ENCODE measurements around the gene SAP25.
A peak's percentile ranks its signal among the peaks of the same experiment; 100 is the strongest.
"Not testable (repeated sequence)": the region's sequence is repeated elsewhere in the genome, so short reads cannot be mapped to it uniquely, and the experiment has no call there.

The SAP25 gene

GRCh38 chr7:100570954-100571828, 2.5 kb downstream of the SAP25 start:
- peaks cover 26 to 50% (median 31%) of the 10 kb centered on the region in 11 experiments for H3K27me3 ChIP-seq
- H4K20me1 ChIP-seq = peaks cover 26 to 83% (median 56%) of the 10 kb centered on the region in 11 experiments; a peak in 21 of 22 replicates
- H3K27ac ChIP-seq = no peak overlapping the region
- peak overlapping the region in 1 of 10 experiments; percentile 11; a peak in 1 of 20 replicates for H3K4me3 ChIP-seq
- no peak for TF ChIP-seq Cebpa-rat (IDR thresholded peaks at IDR 0.05)
- H3K4me2 ChIP-seq = peak overlapping the region; percentile 18 to 91 (median 77); a peak in 21 of 22 replicates
- H3K9me3 ChIP-seq (replicated peaks in 1 of 11) = no peaks in the 10 kb centered on the region
- peaks cover 31 to 49% (median 40%) of the 10 kb centered on the region in 11 experiments for H3K36me3 ChIP-seq
- H3K9ac ChIP-seq = peak overlapping the region in 1 of 11 experiments; percentile 4; a peak in 1 of 22 replicates
- peaks cover 40 to 70% (median 57%) of the 10 kb centered on the region in 10 experiments for H3K4me1 ChIP-seq

- peaks cover 26 to 48% (median 31%) of the 10 kb centered on the region in 11 experiments for H3K27me3 ChIP-seq
- H3K4me2 ChIP-seq = peak overlapping the region; percentile 61 to 91 (median 77)
- H3K27ac ChIP-seq = no peak overlapping the region
Measured at GRCh38 chr7:100568896-100569844, 4.5 kb downstream of the SAP25 start.

GRCh38 chr7:100568176-100568895, 5.4 kb downstream of the SAP25 start:
- no peaks in the 10 kb centered on the region for H3K9me3 ChIP-seq (replicated peaks in 1 of 11)
- H3K27ac ChIP-seq = peak overlapping the region in 1 of 11 experiments; percentile 22; a peak in 1 of 22 replicates
- H3K4me2 ChIP-seq = peak overlapping the region; percentile 61 to 91 (median 77); a peak in 21 of 22 replicates

More at GRCh38 chr7:100568896-100569844, 4.5 kb downstream of the SAP25 start:
- Histone ChIP-seq H3K9ac (no peak overlapping the region), H4K20me1 (peaks cover 26 to 63% (median 43%) of the 10 kb centered on the region in 11 experiments; a peak in 20 of 22 replicates), H3K4me1 (peaks cover 40 to 72% (median 58%) of the 10 kb centered on the region in 10 experiments), H3K9me3 (replicated peaks in 1 of 11) (no peaks in the 10 kb centered on the region), H3K36me3 (peaks cover 11 to 31% (median 19%) of the 10 kb centered on the region in 11 experiments), H3K4me3 (no peak overlapping the region)
- no peak for TF ChIP-seq Cebpa-rat (IDR thresholded peaks at IDR 0.05)

GRCh38 chr7:100567751-100568175, 5.9 kb downstream of the SAP25 start:
- Histone ChIP-seq H3K4me2 (peak overlapping the region; percentile 21 to 91 (median 77); a peak in 21 of 22 replicates), H4K20me1 (peaks cover 19 to 49% (median 30%) of the 10 kb centered on the region in 11 experiments; a peak in 20 of 22 replicates), H3K36me3 (peaks cover 0 to 25% (median 14%) of the 10 kb centered on the region in 11 experiments; a peak in 19 of 22 replicates), H3K9me3 (replicated peaks in 1 of 11) (no peaks in the 10 kb centered on the region), H3K4me1 (peaks cover 40 to 64% (median 58%) of the 10 kb centered on the region in 10 experiments), H3K27ac (peak overlapping the region in 3 of 11 experiments; percentile 2 to 34 (median 22); a peak in 2 of 22 replicates), H3K4me3 (no peak overlapping the region), H3K27me3 (peaks cover 26 to 41% (median 31%) of the 10 kb centered on the region in 11 experiments), H3K9ac (peak overlapping the region in 6 of 11 experiments; percentile 1 to 39 (median 28); a peak in 5 of 22 replicates)
- no peak for TF ChIP-seq Cebpa-rat (IDR thresholded peaks at IDR 0.05)

More at GRCh38 chr7:100568176-100568895, 5.4 kb downstream of the SAP25 start:
- peaks cover 3 to 25% (median 14%) of the 10 kb centered on the region in 11 experiments; a peak in 21 of 22 replicates for H3K36me3 ChIP-seq
- peaks cover 40 to 68% (median 60%) of the 10 kb centered on the region in 10 experiments for H3K4me1 ChIP-seq
- 0 out of 22 replicates have a peak overlapping the region, but pooled peaks of 1 of the 11 experiments have one; percentile 1 for H3K9ac ChIP-seq
- no peak for TF ChIP-seq Cebpa-rat (IDR thresholded peaks at IDR 0.05)
- peaks cover 24 to 55% (median 35%) of the 10 kb centered on the region in 11 experiments; a peak in 20 of 22 replicates for H4K20me1 ChIP-seq
- H3K27me3 ChIP-seq = peaks cover 26 to 44% (median 31%) of the 10 kb centered on the region in 11 experiments
- no peak overlapping the region for H3K4me3 ChIP-seq

- H3K36me3 ChIP-seq = peaks cover 0 to 27% (median 15%) of the 10 kb centered on the region in 11 experiments; a peak in 13 of 22 replicates
- H3K27me3 ChIP-seq = peaks cover 26 to 35% (median 30%) of the 10 kb centered on the region in 11 experiments
- peak overlapping the region in 6 of 11 experiments; percentile 1 to 39 (median 28); a peak in 5 of 22 replicates for H3K9ac ChIP-seq
- peaks cover 13 to 43% (median 24%) of the 10 kb centered on the region in 11 experiments; a peak in 20 of 22 replicates for H4K20me1 ChIP-seq
- no peaks in the 10 kb centered on the region for H3K9me3 ChIP-seq (replicated peaks in 1 of 11)
- H3K4me3 ChIP-seq = no peak overlapping the region
- TF ChIP-seq Cebpa-rat (IDR thresholded peaks at IDR 0.05) = no peak
- peak overlapping the region; percentile 21 to 91 (median 77); a peak in 21 of 22 replicates for H3K4me2 ChIP-seq
- H3K4me1 ChIP-seq = peaks cover 40 to 61% (median 56%) of the 10 kb centered on the region in 10 experiments
- H3K27ac ChIP-seq = peak overlapping the region in 4 of 11 experiments; percentile 2 to 34 (median 20); a peak in 1 of 22 replicates
Measured at GRCh38 chr7:100567031-100567730, 6.5 kb downstream of the SAP25 start.

GRCh38 chr7:100566018-100566531, 7.6 kb downstream of the SAP25 start:
- no peak overlapping the region for H3K9ac ChIP-seq
- peaks cover 39 to 50% (median 47%) of the 10 kb centered on the region in 10 experiments for H3K4me1 ChIP-seq
- H3K9me3 ChIP-seq (replicated peaks in 1 of 11) = no peaks in the 10 kb centered on the region
- H4K20me1 ChIP-seq = peaks cover 3 to 32% (median 14%) of the 10 kb centered on the region in 11 experiments; a peak in 20 of 22 replicates
- no peak for TF ChIP-seq Cebpa-rat (IDR thresholded peaks at IDR 0.05)
- no peak overlapping the region for H3K4me2 ChIP-seq
- H3K27me3 ChIP-seq = peaks cover 15 to 24% (median 22%) of the 10 kb centered on the region in 11 experiments
- H3K27ac ChIP-seq = no peak overlapping the region
- no peak overlapping the region for H3K4me3 ChIP-seq
- H3K36me3 ChIP-seq = peaks cover 0 to 27% (median 15%) of the 10 kb centered on the region in 11 experiments; a peak in 11 of 22 replicates

GRCh38 chr7:100565133-100565571, 8.5 kb downstream of the SAP25 start:
- Histone ChIP-seq H4K20me1 (peaks cover 0 to 23% (median 6%) of the 10 kb centered on the region in 11 experiments; a peak in 14 of 22 replicates), H3K9me3 (replicated peaks in 1 of 11) (no peaks in the 10 kb centered on the region), H3K36me3 (peaks cover 0 to 27% (median 15%) of the 10 kb centered on the region in 11 experiments; a peak in 11 of 22 replicates), H3K9ac (no peak overlapping the region), H3K27me3 (peaks cover 6 to 15% (median 12%) of the 10 kb centered on the region in 11 experiments; a peak in 21 of 22 replicates), H3K4me2 (no peak overlapping the region), H3K4me1 (peaks cover 32 to 41% (median 37%) of the 10 kb centered on the region in 10 experiments), H3K27ac (no peak overlapping the region), H3K4me3 (no peak overlapping the region)
- TF ChIP-seq Cebpa-rat (IDR thresholded peaks at IDR 0.05) = no peak

GRCh38 chr7:100564405-100564804, 9.3 kb downstream of the SAP25 start:
- H3K36me3 ChIP-seq = peaks cover 0 to 27% (median 15%) of the 10 kb centered on the region in 11 experiments; a peak in 11 of 22 replicates
- peak overlapping the region in 3 of 11 experiments; percentile 5 to 44 (median 28); a peak in 3 of 22 replicates for H3K4me2 ChIP-seq
- peaks cover 24 to 33% (median 31%) of the 10 kb centered on the region in 10 experiments for H3K4me1 ChIP-seq
- 0 out of 22 replicates have a peak overlapping the region, but pooled peaks of 1 of the 11 experiments have one; percentile 6 for H3K27ac ChIP-seq
- not testable (repeated sequence) for H3K9me3 ChIP-seq (replicated peaks in 1 of 11); H3K27me3 ChIP-seq; H3K4me3 ChIP-seq
- H4K20me1 ChIP-seq = peaks cover 0 to 16% (median 0%) of the 10 kb centered on the region in 11 experiments; a peak in 6 of 22 replicates
- peak overlapping the region in 2 of 11 experiments; percentile 27 to 37; a peak in 1 of 22 replicates for H3K9ac ChIP-seq

Data from BLaER1 treated with 17β-estradiol and CSF1 and Interleukin-3, amounts not matched to agents 10 nM and 100 nM (cell line).